Activated CD8-positive, alpha-beta memory T cell treated with anti-CD3 and anti-CD28 coated beads, Interleukin-2, amount 10 ng/mL, durations not matched to agents 7 days and 5 days (primary cell): Measurements from ENCODE around the gene NID1. TPM values are rescaled to one million over a fixed set of nuclear protein-coding genes. Genes with fewer than 3 reads are reported as not detected.
"Not testable (repeated sequence)": the region's sequence is repeated elsewhere in the genome, so short reads cannot be mapped to it uniquely, and the experiment has no call there.

Experiments used
- ATAC-seq: fragments of 150-1000 bp; cut with Tn5 transposase; one replicate; pipeline ENCODE4 v1.10.0; 2021; ENCODE audit warnings: moderate library complexity
- CTCF ChIA-PET: fragments of 350-600 bp; sonication (Branson Sonifier 250); formaldehyde crosslinking; loops from one replicate; lab custom pipeline; 2021; ENCODE audit warnings: antibody characterized with exemption; lab: Charles Lee
- DNase-seq: peaks from one replicate; pipeline ENCODE4 v3.0.0-alpha.2; 2020
- H3K27ac Mint-ChIP-seq: one replicate; pipeline ENCODE4 v1.8.0; 2021; ENCODE audit warnings: mild to moderate bottlenecking, mixed read lengths
- H3K27me3 Mint-ChIP-seq: one replicate; pipeline ENCODE4 v1.8.0; 2021; ENCODE audit warnings: mixed read lengths
- H3K36me3 Mint-ChIP-seq: one replicate; pipeline ENCODE4 v1.8.0; 2021; ENCODE audit warnings: mild to moderate bottlenecking, mixed read lengths
- H3K4me1 Mint-ChIP-seq: one replicate; pipeline ENCODE4 v1.8.0; 2021; ENCODE audit warnings: mixed read lengths
- H3K4me3 Mint-ChIP-seq: one replicate; pipeline ENCODE4 v1.8.0; 2021; ENCODE audit warnings: mild to moderate bottlenecking, moderate library complexity, mixed read lengths
- H3K9me3 Mint-ChIP-seq: one replicate; pipeline ENCODE4 v1.8.0; 2022; ENCODE audit warnings: low read depth, mixed read lengths
- total RNA-seq, 2 experiments: library from RNA; stranded (reverse); gene quantifications; one replicate each; pipeline ENCODE4 v1.2.3, GENCODE V29; 2021

Gene NID1
- total RNA-seq, 2 experiments from 2014 or later = 0.38 to 0.52 TPM

DNA sequence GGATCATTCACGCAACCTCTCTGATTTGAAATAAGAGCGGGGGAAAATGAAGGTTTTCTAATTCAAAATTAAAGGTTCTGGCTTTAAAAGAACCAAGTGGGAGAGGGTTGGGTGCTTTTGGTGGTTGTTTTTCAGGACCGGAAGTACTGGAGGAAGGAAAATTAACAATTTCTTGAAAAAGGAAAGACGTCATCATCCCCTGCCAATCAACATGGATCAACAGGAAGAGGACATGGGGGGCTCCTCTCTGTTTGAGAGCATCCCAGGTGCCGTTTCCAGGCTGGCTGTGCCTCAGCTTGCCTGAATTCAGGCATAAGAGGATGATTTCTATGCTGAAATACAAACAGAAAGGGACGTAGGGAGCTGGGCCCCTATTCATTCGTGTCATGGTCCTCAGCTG lies 21.6 kb upstream of the NID1 start:
- peaks cover 14% of the 10 kb centered on the region for H3K27me3 Mint-ChIP-seq
- DNase-seq = no peak
- no peaks in the 10 kb centered on the region for H3K9me3 Mint-ChIP-seq
- CTCF ChIA-PET = interaction anchor here (0.5 to 0.8 kb wide), 2 partner anchors 20 to 77 kb away, joined by 3 read pairs; no protein-coding TSS in a partner anchor
- H3K36me3 Mint-ChIP-seq = peaks cover 1% of the 10 kb centered on the region
- H3K27ac Mint-ChIP-seq = no peak overlapping the region
- H3K4me3 Mint-ChIP-seq = no peak overlapping the region
- H3K4me1 Mint-ChIP-seq = peaks cover 5% of the 10 kb centered on the region
- ATAC-seq = no peak

DNA sequence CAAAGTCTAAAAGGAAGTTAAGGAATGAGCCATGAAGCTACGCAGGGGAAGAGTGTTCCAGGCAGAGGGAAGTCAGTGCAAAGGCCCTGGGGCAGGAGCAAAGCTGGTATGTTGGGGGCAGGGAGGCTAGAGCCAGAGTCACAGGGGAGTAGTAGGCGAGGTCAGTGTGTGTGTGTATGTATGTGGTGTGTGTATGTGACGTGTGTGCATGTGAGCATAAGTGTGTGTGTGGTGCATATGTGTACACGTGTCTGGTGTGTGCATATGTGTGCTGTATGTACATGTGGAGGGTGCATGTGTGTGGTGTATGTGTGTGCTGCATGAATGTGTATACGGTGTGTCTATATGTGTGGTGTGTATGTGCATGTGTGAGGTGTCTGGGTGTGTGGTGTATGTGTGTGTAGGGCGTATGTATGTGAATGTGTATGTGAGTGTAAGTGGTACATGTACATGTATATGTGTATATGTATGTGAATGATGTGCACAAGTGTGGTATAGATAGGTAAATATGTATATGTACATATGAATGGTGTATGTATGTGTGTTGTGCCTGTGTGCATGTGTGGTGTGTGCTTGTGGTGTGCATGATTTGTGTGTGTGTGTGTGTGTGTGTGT lies 20.8 kb upstream of the NID1 start:
- H3K27me3 Mint-ChIP-seq = peaks cover 13% of the 10 kb centered on the region
- no peak overlapping the region for H3K27ac Mint-ChIP-seq
- H3K9me3 Mint-ChIP-seq = no peaks in the 10 kb centered on the region
- DNase-seq = no peak
- CTCF ChIA-PET = no interaction called here
- H3K36me3 Mint-ChIP-seq = peaks cover 1% of the 10 kb centered on the region
- H3K4me1 Mint-ChIP-seq = peaks cover 5% of the 10 kb centered on the region
- H3K4me3 Mint-ChIP-seq = no peak overlapping the region
- ATAC-seq = no peak

DNA sequence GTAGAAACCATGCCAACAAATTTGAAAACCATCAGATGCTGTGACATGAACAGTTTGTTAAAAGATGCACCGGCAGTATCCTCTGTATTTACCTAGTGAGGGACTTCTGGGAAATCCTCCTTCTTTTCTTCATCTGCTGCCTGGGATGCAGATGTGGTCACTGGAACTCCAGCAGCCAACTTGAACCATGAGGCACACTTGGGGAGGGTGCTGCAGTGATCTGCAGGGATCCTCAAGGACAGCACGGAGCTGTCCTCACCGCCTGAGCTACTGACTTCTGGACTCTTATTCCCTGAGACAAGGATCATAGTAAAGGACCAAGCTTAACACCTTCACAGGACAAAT lies 19.5 kb upstream of the NID1 start:
- H3K4me1 Mint-ChIP-seq = peaks cover 2% of the 10 kb centered on the region
- H3K27me3 Mint-ChIP-seq = peaks cover 8% of the 10 kb centered on the region
- no peak for ATAC-seq
- DNase-seq = no peak
- CTCF ChIA-PET = no interaction called here
- no peaks in the 10 kb centered on the region for H3K9me3 Mint-ChIP-seq
- H3K36me3 Mint-ChIP-seq = peaks cover 1% of the 10 kb centered on the region
- H3K27ac Mint-ChIP-seq = no peak overlapping the region
- no peak overlapping the region for H3K4me3 Mint-ChIP-seq

DNA sequence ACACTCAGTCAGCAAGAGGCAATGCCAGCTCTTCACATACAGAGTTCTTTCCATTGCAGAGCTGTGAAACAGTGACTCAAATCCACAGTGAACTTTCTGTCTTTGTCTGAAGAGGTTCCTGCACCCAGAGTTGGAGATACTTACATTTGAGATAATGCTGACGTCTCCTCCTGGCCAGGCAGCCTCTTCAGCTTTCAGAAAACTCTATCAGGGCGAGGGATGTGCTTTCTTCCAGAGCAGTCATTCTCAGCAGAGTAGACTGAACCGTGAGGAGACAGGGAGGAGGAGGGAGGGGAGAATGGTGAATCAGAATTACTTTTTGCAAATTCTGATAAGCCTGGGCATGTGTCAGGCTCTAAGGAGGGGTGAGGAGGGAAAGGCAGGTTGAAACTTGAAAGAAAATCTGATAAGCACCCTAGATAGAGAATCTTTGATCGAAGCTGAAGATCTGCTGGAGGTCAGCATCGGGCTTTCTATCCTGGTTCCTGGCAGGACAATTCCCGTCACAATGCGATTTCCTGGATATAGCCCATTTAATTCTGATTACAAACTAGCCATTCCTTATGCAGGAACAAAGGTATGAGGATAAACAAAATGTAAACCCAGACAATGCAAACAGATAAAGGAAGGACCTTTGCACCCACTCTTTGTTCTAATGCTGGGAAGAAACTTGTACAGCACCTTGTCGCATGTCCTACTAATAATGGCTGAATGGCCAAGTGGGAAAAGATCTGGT lies 18.9 kb upstream of the NID1 start:
- Mint-ChIP-seq H3K27me3 (peaks cover 6% of the 10 kb centered on the region), H3K27ac (no peak overlapping the region), H3K9me3 (no peaks in the 10 kb centered on the region), H3K36me3 (peaks cover 1% of the 10 kb centered on the region), H3K4me1 (peaks cover 2% of the 10 kb centered on the region), H3K4me3 (no peak overlapping the region)
- CTCF ChIA-PET = no interaction called here
- no peak for ATAC-seq
- DNase-seq = no peak

DNA sequence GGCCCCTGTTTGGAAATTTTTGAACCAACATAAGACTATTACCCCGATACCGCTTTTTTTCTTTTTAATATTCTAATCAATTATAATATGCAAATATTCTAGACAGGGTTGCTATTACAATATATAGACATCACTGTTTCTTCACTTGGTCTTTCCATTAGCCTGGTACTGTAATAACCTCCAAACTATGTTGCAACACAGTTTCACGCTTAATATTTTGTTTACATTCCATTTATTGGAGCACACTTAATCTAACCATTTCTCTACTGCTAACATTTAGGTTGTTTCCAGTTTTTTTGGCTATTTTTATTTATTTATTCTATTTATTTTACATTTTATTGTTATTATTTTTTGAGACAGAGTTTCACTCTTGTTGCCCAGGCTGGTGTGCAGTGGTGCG lies 17.6 kb upstream of the NID1 start:
- peaks cover 6% of the 10 kb centered on the region for H3K27me3 Mint-ChIP-seq
- no peak overlapping the region for H3K4me3 Mint-ChIP-seq
- CTCF ChIA-PET = no interaction called here
- H3K9me3 Mint-ChIP-seq = peaks cover 4% of the 10 kb centered on the region
- H3K27ac Mint-ChIP-seq = no peak overlapping the region
- DNase-seq (no peak), ATAC-seq (no peak)
- peaks cover 2% of the 10 kb centered on the region for H3K4me1 Mint-ChIP-seq
- no peaks in the 10 kb centered on the region for H3K36me3 Mint-ChIP-seq

DNA sequence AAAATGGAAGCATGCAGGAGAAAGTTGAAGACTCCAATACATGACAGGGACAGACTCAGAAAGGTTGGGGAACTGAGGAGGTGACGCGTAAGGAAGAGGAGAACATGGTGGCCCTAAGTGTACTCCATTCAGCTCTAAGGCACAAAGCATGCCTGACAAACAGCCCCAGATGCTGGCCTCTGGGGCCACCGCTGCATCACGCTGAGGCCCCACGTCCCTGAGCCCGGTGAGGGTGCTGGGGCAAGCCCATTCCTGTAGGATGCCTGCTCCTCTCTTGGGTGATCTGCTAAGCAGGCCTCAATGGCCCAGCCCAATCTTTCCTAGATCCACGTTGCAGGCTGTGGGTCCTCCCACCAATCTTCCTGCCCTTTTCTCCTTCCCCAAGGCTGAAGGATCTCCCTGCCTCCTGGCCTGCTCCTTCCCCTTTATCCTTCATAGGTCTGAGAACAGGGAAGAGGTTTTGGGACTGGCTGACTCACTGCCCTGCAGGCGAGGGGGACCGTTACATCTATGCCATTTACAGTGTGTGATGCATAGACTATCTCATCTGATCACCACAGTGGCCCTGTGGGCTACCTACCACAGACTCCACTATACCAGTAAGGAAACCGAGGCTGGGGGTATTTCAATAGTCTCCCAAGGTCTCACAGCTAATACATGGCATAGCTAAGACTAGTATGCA lies 16.8 kb upstream of the NID1 start:
- no peaks in the 10 kb centered on the region for H3K36me3 Mint-ChIP-seq
- ATAC-seq = no peak
- CTCF ChIA-PET = no interaction called here

DNA sequence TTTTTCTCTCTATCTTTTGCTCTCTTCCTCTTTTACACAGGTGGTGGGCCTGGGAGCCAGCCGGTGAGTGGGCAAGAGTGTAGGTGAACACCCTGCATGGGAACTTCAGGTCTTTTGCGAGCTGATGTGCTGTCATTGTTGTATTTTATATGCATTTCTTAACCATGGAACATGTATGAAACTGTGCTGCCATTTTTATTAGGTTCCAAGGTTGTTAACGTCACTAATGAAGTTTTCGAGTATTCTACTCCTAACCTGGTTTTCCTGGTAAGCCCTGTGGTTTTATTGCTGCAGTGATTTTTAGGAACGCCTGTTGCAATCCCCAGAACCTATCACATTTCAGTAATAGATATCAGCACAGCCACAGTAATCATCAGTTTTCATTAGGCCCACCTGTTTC lies 14.8 kb upstream of the NID1 start:
- CTCF ChIA-PET = interaction anchor here (0.6 kb wide), 1 partner anchor 9 kb away, joined by 3 read pairs; no protein-coding TSS in a partner anchor
- DNase-seq (no peak), ATAC-seq (no peak)
- Mint-ChIP-seq H3K36me3 (no peaks in the 10 kb centered on the region), H3K9me3 (peaks cover 4% of the 10 kb centered on the region), H3K4me1 (peaks cover 2% of the 10 kb centered on the region), H3K4me3 (no peak overlapping the region), H3K27me3 (peaks cover 8% of the 10 kb centered on the region), H3K27ac (no peak overlapping the region)

More for the DNA sequence above, 16.8 kb upstream of the NID1 start:
- DNase-seq = no peak
- Mint-ChIP-seq H3K27me3 (peaks cover 6% of the 10 kb centered on the region), H3K4me3 (no peak overlapping the region), H3K27ac (no peak overlapping the region), H3K9me3 (peaks cover 4% of the 10 kb centered on the region), H3K4me1 (peaks cover 2% of the 10 kb centered on the region)

DNA sequence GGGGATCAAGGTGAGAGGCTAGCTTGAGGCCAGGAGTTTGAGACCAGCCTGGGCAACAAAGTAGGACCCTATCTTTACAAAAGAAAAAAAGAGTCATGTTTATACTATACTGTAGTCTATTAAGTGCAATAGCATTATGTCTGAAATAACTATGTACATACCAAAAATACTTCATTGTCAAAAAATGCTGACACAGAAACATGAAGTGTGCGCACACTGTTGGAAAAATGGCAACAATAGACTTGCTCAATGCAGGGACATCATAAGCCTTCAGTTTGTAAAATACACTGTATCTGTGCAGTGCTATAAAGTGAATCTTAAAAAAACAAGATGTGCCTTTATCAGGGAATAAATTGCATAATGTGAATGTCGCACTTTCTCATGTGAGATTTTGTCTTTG lies 14.1 kb upstream of the NID1 start:
- no peak overlapping the region for H3K27ac Mint-ChIP-seq
- H3K36me3 Mint-ChIP-seq = no peaks in the 10 kb centered on the region
- H3K4me1 Mint-ChIP-seq = peaks cover 2% of the 10 kb centered on the region
- peaks cover 4% of the 10 kb centered on the region for H3K9me3 Mint-ChIP-seq
- CTCF ChIA-PET = no interaction called here
- H3K4me3 Mint-ChIP-seq = no peak overlapping the region
- H3K27me3 Mint-ChIP-seq = peaks cover 11% of the 10 kb centered on the region
- ATAC-seq (no peak), DNase-seq (no peak)

DNA sequence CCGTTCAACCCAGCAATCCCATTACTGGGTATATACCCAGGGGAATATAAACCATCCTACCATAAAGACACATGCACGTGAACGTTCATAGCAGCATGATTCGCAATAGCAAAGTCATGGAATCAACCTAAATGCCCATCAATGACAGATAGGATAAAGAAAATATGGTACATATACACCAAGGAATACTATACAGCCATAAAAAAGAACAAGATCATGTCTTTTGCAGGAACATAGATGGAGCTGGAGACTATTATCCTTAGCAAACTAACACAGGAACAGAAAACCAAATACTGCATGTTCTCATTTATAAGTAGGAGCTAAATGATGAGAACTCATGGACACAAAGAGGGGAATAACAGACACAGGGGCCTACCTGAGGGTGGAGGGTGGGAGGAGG lies 13.2 kb upstream of the NID1 start:
- ATAC-seq, H3K4me1 Mint-ChIP-seq, H3K9me3 Mint-ChIP-seq, CTCF ChIA-PET, H3K4me3 Mint-ChIP-seq, DNase-seq, H3K36me3 Mint-ChIP-seq, H3K27me3 Mint-ChIP-seq, H3K27ac Mint-ChIP-seq: not testable (repeated sequence)

DNA sequence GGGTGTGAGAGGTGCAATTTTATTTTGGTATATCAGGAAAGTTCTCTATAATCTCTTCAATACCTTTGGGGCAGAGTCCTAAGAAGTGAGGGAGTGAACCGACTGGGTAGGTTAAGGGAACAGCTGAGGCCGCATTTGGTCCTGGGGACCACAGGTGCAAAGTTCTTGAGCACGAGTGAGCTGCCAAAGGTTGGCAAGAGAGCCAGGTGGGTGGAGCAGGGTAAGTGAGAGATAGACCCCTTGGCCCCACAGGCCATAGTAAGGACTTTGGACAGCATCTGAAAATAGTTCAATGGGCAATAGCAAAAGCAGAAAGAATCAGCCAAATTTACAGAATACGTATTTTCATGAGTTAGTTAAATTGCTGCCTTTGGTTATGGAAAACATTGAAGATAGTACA lies 11.0 kb upstream of the NID1 start:
- Mint-ChIP-seq H3K9me3 (peaks cover 7% of the 10 kb centered on the region), H3K4me1 (no peaks in the 10 kb centered on the region), H3K36me3 (peaks cover 3% of the 10 kb centered on the region), H3K4me3 (no peak overlapping the region), H3K27ac (no peak overlapping the region), H3K27me3 (peaks cover 8% of the 10 kb centered on the region)
- CTCF ChIA-PET = no interaction called here
- DNase-seq (no peak), ATAC-seq (no peak)

DNA sequence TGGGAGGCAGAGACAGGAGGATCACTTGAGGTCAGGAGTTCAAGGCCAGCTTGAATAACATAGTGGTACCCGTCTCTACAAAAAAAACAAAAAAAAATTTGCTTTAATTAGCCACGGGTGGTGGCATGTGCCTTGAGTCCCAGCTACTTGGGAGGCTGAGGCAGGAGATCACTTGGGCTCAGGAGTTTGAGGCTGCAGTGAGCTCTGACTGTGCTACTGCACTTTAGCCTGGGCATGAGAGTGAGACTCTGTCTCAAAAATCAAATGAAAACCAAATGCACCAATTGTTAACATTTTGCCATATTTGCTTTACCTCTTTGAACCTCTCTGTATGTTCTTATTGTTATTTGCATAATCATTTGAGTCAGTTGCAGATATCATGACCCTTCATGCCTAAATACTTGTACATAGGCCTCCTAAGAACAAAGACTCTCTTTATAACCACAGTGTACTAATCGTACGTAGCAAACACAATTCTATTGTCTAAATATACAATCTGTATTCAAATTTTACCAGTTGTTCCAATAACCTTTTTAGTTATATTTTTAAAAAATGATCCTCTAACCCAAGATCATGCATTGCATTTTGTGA lies 8.5 kb upstream of the NID1 start:
- Mint-ChIP-seq H3K27me3 (peaks cover 11% of the 10 kb centered on the region), H3K4me3 (no peak overlapping the region), H3K4me1 (no peaks in the 10 kb centered on the region), H3K27ac (no peak overlapping the region), H3K36me3 (peaks cover 6% of the 10 kb centered on the region), H3K9me3 (peaks cover 10% of the 10 kb centered on the region)
- DNase-seq (no peak), ATAC-seq (no peak)
- CTCF ChIA-PET = no interaction called here

DNA sequence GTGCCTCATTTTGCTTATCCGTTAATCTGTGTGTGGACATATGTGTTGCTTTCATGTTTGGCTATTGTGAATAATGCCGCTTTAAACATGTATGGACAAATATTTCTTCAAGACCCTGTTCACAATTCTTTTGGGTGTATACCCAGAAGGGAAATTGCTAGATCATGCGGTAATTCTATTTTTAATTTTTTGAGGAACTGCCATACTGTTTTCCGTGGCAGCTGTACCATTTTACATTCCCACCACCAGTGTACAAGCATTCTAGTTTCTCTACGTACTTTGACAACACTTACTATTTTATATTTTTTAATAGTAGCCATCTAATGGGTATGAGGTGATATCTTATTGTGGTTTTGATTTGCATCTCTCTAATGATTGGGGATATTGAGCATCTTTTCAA lies 7.1 kb upstream of the NID1 start:
- no peak overlapping the region for H3K4me3 Mint-ChIP-seq
- peaks cover 6% of the 10 kb centered on the region for H3K36me3 Mint-ChIP-seq
- CTCF ChIA-PET = no interaction called here
- H3K4me1 Mint-ChIP-seq = peaks cover 4% of the 10 kb centered on the region
- H3K27me3 Mint-ChIP-seq = peaks cover 19% of the 10 kb centered on the region
- ATAC-seq (no peak), DNase-seq (no peak)
- peaks cover 6% of the 10 kb centered on the region for H3K9me3 Mint-ChIP-seq
- no peak overlapping the region for H3K27ac Mint-ChIP-seq

DNA sequence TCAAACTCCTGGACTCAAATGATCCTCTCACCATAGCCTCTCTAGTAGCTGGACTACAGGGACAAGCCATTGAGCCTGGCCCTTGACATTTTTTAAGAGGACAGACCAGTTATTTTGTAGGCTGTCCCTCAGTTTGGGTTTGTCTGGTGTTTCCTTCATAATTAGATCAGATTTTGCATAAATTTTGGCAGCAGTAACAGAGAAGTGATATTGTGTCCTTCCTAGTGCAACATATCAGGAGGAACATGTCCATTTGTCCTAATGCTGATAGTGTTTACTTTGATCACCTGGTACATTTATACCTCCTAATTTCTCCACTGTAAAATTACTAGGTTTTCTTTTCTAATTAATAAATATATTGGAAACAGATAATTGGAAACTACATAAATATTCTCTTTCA lies 5.9 kb upstream of the NID1 start:
- Mint-ChIP-seq H3K27me3 (peaks cover 26% of the 10 kb centered on the region), H3K4me1 (peaks cover 17% of the 10 kb centered on the region)
- CTCF ChIA-PET = no interaction called here

More for the DNA sequence above, 5.9 kb upstream of the NID1 start:
- Mint-ChIP-seq H3K4me3 (no peak overlapping the region), H3K9me3 (peaks cover 6% of the 10 kb centered on the region), H3K27ac (no peak overlapping the region), H3K36me3 (peaks cover 6% of the 10 kb centered on the region)
- ATAC-seq = no peak
- DNase-seq = no peak
